Urinary bladder (tissue), 4 donors: Measurements from ENCODE around the gene URAD. TPM values are rescaled to one million over a fixed set of nuclear protein-coding genes. Genes with fewer than 3 reads are reported as not detected.
A peak's percentile ranks its signal among the peaks of the same experiment; 100 is the strongest.
"Not testable (repeated sequence)": the region's sequence is repeated elsewhere in the genome, so short reads cannot be mapped to it uniquely, and the experiment has no call there.

ENCODE experiments used
- DNase-seq: peaks from one replicate; pipeline ENCODE4 v3.0.0-alpha.2; 2015; ENCODE audit errors: extremely low spot score
- H3K27ac ChIP-seq: one replicate; pipeline ENCODE4 v1.5.1; 2013; ENCODE audit warnings: low read depth, mild to moderate bottlenecking, moderate library complexity
- H3K36me3 ChIP-seq: one replicate; pipeline ENCODE4 v1.6.1; 2013; ENCODE audit warnings: mild to moderate bottlenecking, moderate library complexity; ENCODE audit not compliant: insufficient read depth
- H3K4me1 ChIP-seq: one replicate; pipeline ENCODE4 v1.6.1; 2013; ENCODE audit warnings: mild to moderate bottlenecking, moderate library complexity; ENCODE audit not compliant: insufficient read depth
- H3K4me3 ChIP-seq: one replicate; pipeline ENCODE4 v1.5.1; 2013; ENCODE audit warnings: low read depth, low read length
- WGBS: extraction: QIAGEN DNeasy Blood & Tissue Kit; methylation state at CpG from one replicate; pipeline ENCODE4 v1.1.7; 2013; 5-methylcytosine and 5-hydroxymethylcytosine counted together
- polyA plus RNA-seq: library from polyadenylated mRNA; stranded (reverse); fragments of 200-250 nt; gene quantifications from one replicate; pipeline ENCODE4 v1.2.3, GENCODE V29; 2013
- total RNA-seq: library from RNA; depleted of rRNA; stranded (reverse); fragments of >200 nt; gene quantifications from one replicate; pipeline ENCODE4 v1.2.3, GENCODE V29; 2014
- donor health status: healthy with polysubstance abuse.
- donor health status: healthy.

The URAD gene
- total and polyA plus RNA-seq, 2 donors, result not detected

DNA sequence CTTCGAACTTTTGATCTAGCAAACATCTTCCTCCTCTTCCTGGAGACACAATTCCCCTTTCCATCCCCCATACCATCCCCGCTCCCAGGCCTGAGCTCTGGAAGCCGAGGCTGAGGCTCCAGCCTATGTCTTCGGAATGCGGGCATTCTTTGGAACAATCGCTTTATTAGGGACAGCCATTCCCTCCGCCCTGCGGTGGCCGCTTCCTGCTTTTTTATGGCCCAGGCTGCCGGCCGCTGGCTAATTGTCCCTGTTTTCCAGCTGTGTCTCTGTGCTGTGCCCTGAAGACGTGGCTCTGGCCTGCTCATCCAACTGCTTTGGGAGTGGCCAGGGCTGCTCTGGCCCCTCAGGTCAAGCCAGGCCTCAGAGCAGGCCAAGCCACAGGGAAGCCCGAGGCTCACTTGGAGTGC is 17.3 kb downstream of the URAD start:
- Histone ChIP-seq H3K4me1 (peaks cover 3% of the 10 kb centered on the region), H3K36me3 (no peaks in the 10 kb centered on the region), H3K4me3 (no peak overlapping the region), H3K27ac (no peak overlapping the region)
- WGBS, result 36% methylated on average over 13 of the region's 13 CpGs
- DNase-seq, result no peak

DNA sequence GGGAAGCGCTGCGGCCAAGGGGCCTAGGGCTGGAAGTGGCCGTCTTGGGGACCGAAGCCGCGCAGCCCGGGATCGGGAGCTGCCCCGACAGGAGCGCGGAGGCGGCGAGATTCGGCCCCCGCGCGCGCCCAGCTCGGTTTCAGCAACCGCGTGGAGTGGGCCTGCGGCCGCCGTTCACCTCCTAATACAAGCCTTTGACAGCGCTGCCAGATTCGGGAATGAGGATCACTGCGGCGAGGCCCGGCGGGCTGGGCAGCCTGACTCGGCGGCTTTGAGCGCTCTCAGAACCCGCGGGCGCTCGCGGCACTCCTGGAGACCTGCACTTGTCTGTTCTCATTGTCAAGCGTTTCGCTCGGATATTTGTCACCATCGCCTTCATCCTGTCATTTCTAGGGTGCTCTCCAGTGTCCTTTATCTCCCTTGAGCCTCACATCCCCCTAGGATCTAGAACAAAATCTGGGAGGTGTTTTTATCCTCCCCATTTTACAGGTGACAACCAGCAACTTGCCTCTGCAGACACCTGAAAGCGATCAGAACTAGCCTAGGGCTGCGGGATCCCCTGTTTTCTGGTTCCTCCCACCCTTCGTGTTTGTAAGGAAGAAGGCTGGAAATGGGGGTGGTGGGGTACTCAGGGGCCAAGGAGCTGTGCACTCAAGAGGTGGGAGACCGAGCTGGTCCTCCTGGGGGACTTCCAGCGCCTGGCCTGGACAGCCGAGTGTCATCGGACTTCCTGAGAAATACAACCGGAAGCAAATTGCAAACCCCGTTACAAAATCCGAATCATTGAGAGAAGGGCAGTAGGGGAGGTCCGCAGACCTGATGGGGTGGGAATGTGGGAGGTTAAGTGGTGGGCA is 17.9 kb downstream of the URAD start:
- Histone ChIP-seq H3K4me1 (peaks cover 3% of the 10 kb centered on the region), H3K4me3 (no peak overlapping the region), H3K27ac (no peak overlapping the region), H3K36me3 (no peaks in the 10 kb centered on the region)
- WGBS, result 6% methylated on average over 53 of the region's 53 CpGs
- DNase-seq, result no peak

DNA sequence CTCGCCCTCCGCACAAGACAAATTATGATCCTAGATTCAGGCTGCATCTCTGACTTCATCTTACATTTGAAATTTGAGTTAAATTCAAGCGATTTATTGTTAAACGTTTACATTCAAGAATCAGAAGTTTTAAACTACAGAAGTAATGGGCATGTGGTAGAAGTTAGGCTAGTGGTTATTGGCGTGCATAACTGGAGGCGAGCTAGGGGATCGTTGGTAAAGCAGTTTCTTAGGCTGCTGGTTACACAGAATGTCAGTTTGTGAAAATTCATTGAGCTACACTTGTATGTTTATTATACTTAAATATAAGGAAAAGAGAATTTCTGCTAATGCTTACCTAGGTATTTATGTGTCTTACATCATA is 18.6 kb downstream of the URAD start:
- no peak overlapping the region for H3K4me3 ChIP-seq
- peaks cover 3% of the 10 kb centered on the region for H3K4me1 ChIP-seq
- WGBS, result 13% methylated on average over 7 of the region's 7 CpGs
- H3K36me3 ChIP-seq, result no peaks in the 10 kb centered on the region
- no peak for DNase-seq
- no peak overlapping the region for H3K27ac ChIP-seq

DNA sequence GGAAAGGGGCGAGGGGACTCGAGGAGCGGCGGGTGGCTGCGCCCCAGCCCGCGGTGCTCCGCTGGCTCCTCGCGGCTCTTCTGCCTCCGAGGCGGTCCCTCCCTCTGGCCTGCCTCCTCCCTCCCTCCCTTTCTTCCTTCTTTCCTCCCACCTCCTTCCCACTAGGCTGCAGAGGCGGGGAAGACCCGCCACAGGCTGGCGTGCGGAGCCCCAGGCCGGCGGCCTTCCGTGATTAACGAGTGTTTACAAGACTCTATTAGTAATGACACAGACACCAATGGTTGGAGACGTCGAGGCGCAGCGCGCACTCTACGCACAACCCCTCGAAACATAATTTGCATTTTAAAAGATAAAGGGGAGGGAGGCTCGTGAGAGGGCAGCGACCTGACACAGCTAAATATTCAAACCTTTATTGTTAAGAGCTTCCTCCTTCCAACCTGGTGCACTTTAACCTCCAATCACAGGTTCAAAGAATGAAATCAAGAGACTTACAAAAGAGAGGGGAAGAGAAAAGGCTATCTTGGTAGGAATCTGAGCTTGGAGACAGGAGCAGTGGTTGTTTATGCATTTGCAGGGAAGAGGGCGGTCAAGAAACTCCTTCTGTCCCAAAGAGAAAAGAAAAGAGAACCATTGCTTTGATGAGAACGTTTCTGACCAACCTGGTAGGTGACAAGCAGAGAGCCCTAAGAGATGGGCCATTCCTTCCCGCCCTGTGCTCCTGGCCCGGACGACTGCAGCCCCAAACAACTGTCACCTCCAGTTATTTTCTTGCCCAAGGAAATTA is 19.2 kb downstream of the URAD start, which contains the start of gene CDX2:
CDX2 (minus strand) TSS at position 234 of the 784 bp plus-strand sequence. CDS start 309 bp downstream, outside the sequence.
- no peak within 1 kb of the TSS for H3K27ac ChIP-seq
- H3K4me1 ChIP-seq, result peaks cover 3% of the 10 kb centered on the region
- 3% methylated on average over 34 of the region's 34 CpGs for WGBS
- H3K4me3 ChIP-seq, result peak within 1 kb of the TSS; percentile 4
- no peaks in the 10 kb centered on the region for H3K36me3 ChIP-seq
- no peak for DNase-seq

DNA sequence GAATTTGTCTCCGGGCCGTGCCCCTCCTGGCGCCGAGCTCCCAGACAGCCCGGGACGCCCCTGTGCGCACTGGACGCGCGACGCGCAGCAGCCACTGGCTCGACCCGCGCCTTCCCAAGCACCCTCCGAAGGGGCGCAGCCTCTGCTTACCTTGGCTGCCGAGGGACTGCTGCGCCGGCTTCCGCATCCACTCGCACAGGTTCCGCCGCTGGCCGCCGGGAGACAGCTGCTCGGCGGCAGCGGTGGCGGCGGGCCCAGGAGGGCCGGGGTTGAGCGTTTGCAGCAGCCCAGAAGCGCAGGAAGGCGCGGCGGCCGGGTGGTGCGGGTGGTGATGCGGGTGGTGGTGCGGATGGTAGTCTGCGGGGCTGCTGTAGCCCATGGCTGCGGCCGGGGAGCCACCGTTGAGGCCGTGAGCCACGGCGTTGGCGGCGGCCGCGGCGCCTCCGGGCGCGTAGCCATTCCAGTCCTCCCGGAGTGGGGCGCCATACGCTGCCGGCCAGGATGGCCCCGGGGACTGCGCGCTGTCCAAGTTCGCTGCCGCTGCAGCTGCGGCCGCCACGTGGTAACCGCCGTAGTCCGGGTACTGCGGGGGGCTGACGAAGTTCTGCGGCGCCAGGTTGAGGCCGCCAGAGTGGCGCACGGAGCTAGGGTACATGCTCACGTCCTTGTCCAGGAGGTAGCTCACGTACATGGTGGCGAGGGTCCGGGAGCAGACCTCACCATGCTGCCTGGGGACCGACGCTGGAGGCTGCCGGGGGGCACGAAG is 20.0 kb downstream of the URAD start:
- Histone ChIP-seq H3K27ac (no peak overlapping the region), H3K4me3 (peak overlapping the region; percentile 4), H3K4me1 (peaks cover 3% of the 10 kb centered on the region), H3K36me3 (no peaks in the 10 kb centered on the region)
- under 1% methylated on average over 86 of the region's 86 CpGs for WGBS
- DNase-seq, result no peak

DNA sequence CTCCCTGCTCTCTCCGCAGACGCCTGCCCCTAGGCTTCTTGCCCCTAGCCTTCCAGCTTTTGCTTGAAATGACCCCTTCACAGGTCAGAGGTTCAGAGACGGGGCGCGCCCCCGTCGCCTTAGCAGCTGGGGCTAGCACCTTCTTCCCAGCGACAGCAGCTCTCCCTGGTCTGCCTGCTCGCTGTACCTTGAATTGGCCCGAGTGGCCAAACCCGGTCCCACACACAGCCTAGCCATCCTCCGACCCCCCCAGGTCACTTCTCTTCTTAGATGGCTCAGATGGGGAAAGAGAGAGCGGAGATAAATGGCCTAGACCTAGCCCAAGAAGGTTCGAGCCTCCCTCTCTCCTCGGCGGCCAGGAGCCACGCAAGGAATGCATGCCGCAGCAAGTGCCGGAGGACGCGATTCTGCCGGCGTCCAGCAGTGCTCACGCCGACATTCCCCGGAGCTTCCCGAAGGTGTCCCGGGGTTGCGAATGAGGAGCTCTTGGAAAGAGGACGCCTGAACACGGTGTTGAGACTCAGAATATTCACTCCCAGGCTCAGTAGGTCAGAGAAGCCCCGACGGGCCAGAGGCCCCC is 20.7 kb downstream of the URAD start:
- DNase-seq, result no peak
- Histone ChIP-seq H3K4me1 (peaks cover 3% of the 10 kb centered on the region), H3K36me3 (no peaks in the 10 kb centered on the region), H3K4me3 (peak overlapping the region; percentile 4), H3K27ac (no peak overlapping the region)
- 2% methylated on average over 33 of the region's 33 CpGs for WGBS

DNA sequence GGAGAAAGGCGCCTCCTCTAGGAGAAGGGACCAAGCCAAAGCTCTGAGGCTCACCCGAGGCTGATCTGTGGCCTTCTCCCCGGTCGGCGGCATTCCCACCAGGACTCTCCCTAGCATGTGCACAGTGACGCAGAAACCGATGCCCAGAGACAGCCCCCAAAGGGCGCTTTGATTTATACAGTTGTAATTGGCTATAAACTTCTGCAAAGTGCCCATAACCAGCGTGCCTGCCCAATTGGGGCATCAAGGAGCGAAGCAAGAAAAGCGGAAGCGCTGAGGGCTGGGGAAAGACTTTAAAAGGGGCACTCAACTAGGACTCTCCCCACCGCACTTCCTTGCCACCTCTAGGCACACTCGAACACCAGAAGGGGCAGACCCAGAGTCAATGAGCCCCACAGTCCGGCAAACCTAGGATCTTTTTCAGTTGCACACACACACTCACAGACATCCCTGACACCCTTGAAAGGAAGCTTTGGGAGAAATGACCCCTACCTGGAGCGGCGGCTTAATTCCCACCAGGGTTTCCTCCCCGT is 21.2 kb downstream of the URAD start:
- Histone ChIP-seq H3K27ac (no peak overlapping the region), H3K4me3 (no peak overlapping the region), H3K4me1 (peaks cover 3% of the 10 kb centered on the region), H3K36me3 (no peaks in the 10 kb centered on the region)
- no peak for DNase-seq
- WGBS, result 7% methylated on average over 18 of the region's 18 CpGs

DNA sequence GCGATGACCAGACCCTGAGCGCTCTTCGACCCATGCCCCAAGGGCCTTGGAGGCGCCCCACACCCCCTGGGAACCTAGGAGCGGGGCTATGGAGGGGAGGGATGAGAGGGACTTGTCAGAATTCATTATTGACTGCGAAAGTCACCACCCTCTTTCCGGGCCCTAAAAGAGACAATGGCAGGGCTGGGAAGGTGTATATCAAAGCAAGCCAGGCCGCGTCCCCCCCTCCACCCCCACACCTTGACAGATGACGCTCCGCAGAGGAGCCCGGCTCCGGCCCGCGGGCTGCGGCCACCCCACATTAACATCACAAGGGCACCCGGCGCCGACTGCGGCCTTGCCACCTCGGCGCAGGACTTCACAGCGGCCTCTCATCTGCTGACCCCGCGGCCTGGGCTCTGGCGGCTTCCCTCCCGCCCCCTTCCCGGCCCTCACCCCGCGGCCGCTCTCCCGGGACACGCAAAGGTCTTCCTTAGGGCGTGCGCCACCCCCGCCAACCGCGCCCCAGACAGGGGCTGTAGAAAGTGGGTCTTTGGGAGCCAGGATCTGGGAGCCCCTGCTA is 21.8 kb downstream of the URAD start:
- peaks cover 3% of the 10 kb centered on the region for H3K4me1 ChIP-seq
- 5% methylated on average over 38 of the region's 38 CpGs for WGBS
- H3K4me3 ChIP-seq, result no peak overlapping the region
- DNase-seq, result no peak
- H3K36me3 ChIP-seq, result no peaks in the 10 kb centered on the region
- no peak overlapping the region for H3K27ac ChIP-seq

DNA sequence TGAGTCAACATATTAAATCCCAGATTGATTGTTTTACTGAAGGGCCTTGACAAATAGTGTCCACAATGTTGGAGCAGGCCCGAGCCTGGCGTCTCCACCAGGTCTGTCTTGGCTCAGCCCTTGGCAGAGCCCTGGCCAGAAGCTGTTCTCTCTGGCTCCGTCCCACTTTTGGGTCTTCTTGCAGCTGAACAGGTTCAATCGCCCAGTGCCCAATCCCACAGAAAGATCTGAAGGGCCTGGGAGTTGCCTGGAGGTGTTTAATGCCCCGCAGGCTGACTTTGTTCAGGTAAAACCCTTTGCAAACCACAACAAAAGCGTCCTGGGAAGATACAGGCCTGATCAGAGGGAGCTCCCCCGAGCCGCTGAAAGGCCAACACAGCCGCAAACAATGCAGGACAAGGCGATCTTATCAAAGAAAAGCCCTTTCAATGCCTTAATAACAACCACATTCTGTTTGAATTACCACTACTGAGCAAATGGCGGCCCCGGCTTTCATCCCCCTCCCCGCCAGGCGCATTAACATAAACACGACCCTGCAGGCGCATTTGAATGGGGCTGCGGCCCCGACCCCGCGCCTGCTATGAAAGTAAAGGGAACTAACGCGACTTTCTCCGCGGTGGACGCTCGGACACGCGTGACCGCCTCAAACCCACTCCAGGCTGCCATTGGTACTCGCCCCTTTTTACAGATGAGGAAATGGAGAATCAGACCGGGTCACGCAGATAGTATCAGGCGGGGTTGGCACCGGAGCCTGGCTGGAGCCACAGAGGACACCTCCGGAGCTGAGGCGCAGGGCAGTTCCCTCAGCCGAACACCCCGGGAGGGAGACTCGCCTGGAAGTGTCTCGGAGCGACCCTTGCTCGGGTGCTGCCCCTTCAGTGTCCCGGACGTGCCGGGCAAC is 22.5 kb downstream of the URAD start:
- WGBS, result 11% methylated on average over 45 of the region's 45 CpGs
- Histone ChIP-seq H3K27ac (no peak overlapping the region), H3K4me1 (peaks cover 3% of the 10 kb centered on the region), H3K4me3 (no peak overlapping the region), H3K36me3 (no peaks in the 10 kb centered on the region)
- no peak for DNase-seq

DNA sequence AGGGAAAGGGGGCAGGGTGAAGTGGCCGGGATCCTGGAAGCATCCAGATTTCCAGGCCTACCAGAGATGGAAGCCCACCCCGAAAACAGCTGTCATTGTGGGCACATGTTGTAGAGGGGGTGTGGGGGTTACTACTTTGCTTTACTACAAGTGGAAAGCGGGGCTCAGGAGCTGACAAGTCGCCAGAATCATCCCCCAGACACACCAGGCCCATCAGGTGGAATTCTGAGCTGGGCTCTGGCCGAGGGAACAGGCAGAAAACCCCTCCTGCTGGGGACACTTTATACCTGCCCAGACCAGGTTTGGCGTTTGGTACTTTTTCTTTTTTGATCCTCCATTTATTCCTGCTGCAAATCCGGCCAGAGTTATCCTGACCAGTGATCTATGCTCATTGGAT is 23.2 kb downstream of the URAD start:
- Histone ChIP-seq H3K27ac (no peak overlapping the region), H3K4me3 (no peak overlapping the region), H3K36me3 (no peaks in the 10 kb centered on the region), H3K4me1 (peaks cover 3% of the 10 kb centered on the region)
- 52% methylated on average over 7 of the region's 7 CpGs for WGBS
- no peak for DNase-seq

DNA sequence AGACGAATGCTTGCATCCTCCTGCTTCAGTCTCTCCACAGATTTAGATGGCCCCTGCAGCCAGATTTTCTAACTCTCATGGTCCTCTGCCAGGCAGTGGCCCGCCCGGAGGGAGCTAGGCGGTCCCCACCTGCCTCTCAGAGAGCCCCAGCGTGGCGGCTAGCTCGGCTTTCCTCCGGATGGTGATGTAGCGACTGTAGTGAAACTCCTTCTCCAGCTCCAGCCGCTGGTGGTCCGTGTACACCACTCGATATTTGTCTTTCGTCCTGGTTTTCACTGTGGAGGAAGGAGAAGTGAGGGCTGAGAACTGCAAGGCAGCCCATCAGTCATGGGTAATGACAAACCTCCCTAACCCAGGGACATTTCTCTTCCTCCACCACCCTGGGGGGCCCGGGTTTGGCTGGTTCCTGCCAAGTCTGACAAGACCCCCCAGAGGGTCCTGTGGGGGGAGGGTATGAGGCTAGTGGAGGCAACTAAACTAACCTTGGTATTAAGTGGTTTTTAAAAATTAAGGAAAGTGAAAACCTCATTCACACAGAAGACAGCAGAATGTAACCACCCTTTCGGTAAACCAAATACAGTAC is 23.7 kb downstream of the URAD start:
- Histone ChIP-seq H3K36me3 (no peaks in the 10 kb centered on the region), H3K4me3 (no peak overlapping the region), H3K27ac (no peak overlapping the region), H3K4me1 (peaks cover 3% of the 10 kb centered on the region)
- WGBS, result 30% methylated on average over 15 of the region's 15 CpGs
- no peak for DNase-seq

DNA sequence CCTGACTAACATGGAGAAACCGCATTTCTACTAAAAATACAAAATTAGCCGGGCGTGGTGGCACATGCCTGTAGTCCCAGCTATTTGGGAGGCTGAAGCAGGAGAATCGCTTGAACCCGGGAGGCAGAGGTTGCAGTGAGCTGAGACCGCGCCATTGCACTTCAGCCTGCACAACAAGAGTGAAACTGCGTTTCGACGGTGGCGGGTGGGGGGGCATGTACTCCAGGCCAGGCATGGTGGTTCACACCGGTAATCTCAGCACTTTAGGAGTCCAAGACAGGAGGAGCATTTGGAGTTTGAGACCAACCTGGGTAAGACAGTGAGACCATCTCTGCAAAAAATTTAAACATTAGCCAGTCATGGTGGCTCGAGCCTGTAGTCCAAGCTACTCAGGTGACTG is 24.3 kb downstream of the URAD start:
- 59% methylated on average over 13 of the region's 13 CpGs for WGBS
- not testable (repeated sequence) for H3K36me3 ChIP-seq, H3K4me3 ChIP-seq, DNase-seq, H3K27ac ChIP-seq, H3K4me1 ChIP-seq
